ENCODE results near the gene KRT36. TPM values are rescaled to one million over a fixed set of nuclear protein-coding genes. Genes with fewer than 3 reads are reported as not detected.

Gene KRT36
- polyA plus RNA-seq, 1 donor (not counting 4 experiments of a cell fraction or from before 2014, with no cell fraction given), result not detected

DNA sequence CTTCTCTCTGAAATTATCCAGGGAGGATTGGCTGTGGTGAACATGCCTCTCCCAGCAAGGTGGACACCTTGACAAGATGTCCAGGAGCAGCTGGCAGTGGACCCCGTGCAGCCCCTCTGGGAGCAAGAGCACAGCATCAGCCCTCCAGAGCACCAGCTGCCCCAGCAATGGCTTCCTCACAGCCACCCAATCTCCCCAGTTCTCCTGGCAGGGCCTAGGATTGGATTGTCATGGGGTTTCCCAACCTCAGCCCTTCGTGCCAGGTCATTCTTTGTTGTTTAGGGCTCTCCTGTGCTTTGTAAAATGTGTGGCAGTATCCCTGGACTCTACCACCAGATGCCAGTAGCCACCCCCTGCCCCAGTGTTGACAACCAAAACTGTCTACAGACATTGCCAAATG lies 1.8 kb upstream of the KRT36 start:
- dilution Hi-C loops (cut with MboI; ENCODE audit: extremely low pct_ligation_motif_present, low sequenced_read_pairs), result no loop called here
- Histone ChIP-seq H3K4me1 (ENCODE audit: control insufficient read depth, extremely low read depth, insufficient read depth, low read length) (peaks cover 9% of the 10 kb centered on the region), H4K20me1 (ENCODE audit: control insufficient read depth, extremely low read depth, insufficient read depth, low read length) (no peaks in the 10 kb centered on the region), H3K4me2 (ENCODE audit: control insufficient read depth, extremely low read depth, insufficient read depth, low read depth, low read length) (no peak overlapping the region), H3K79me2 (ENCODE audit: control insufficient read depth, insufficient read depth, low read length) (no peaks in the 10 kb centered on the region), H2AFZ (ENCODE audit: control insufficient read depth, low read length) (no peak overlapping the region), H3K9ac (ENCODE audit: control insufficient read depth, extremely low read depth, insufficient read depth, low read length) (no peak overlapping the region), H3K27me3 (ENCODE audit: control insufficient read depth, extremely low read depth, insufficient read depth, low read length) (no peaks in the 10 kb centered on the region), H3K27ac (ENCODE audit: control insufficient read depth, insufficient read depth, low read length) (no peak overlapping the region), H3K9me1 (ENCODE audit: control insufficient read depth, extremely low read depth, insufficient read depth, low read length) (no peaks in the 10 kb centered on the region), H3K36me3 (ENCODE audit: control insufficient read depth in 2 of 2, extremely low read depth in 1 of 2, insufficient read depth in 2 of 2, low read length in 2 of 2) (no peaks in the 10 kb centered on the region), H3K9me3 (ENCODE audit: control insufficient read depth, low read depth, low read length) (no peaks in the 10 kb centered on the region), H3K4me3 (ENCODE audit: control insufficient read depth in 2 of 3, extremely low read depth in 1 of 3, insufficient read depth in 2 of 3, low read depth in 1 of 3, low read length in 3 of 3) (no peak overlapping the region)
- FAIRE-seq (no peak), DNase-seq (ENCODE audit: low read depth, low spot score) (no peak)
- TF ChIP-seq EZH2 (IDR thresholded peaks at IDR 0.05; ENCODE audit: low read length), result no peak
- TF ChIP-seq, protein P1, sequence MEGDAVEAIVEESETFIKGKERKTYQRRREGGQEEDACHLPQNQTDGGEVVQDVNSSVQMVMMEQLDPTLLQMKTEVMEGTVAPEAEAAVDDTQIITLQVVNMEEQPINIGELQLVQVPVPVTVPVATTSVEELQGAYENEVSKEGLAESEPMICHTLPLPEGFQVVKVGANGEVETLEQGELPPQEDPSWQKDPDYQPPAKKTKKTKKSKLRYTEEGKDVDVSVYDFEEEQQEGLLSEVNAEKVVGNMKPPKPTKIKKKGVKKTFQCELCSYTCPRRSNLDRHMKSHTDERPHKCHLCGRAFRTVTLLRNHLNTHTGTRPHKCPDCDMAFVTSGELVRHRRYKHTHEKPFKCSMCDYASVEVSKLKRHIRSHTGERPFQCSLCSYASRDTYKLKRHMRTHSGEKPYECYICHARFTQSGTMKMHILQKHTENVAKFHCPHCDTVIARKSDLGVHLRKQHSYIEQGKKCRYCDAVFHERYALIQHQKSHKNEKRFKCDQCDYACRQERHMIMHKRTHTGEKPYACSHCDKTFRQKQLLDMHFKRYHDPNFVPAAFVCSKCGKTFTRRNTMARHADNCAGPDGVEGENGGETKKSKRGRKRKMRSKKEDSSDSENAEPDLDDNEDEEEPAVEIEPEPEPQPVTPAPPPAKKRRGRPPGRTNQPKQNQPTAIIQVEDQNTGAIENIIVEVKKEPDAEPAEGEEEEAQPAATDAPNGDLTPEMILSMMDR (optimal IDR thresholded peaks at IDR 0.05 in 1 of 3, IDR thresholded peaks at IDR 0.05 in 1 of 3, conservative IDR thresholded peaks at IDR 0.05 in 1 of 3; ENCODE audit: extremely low read depth in 1 of 3, insufficient read depth in 2 of 3, low read length in 3 of 3), result no peak

DNA sequence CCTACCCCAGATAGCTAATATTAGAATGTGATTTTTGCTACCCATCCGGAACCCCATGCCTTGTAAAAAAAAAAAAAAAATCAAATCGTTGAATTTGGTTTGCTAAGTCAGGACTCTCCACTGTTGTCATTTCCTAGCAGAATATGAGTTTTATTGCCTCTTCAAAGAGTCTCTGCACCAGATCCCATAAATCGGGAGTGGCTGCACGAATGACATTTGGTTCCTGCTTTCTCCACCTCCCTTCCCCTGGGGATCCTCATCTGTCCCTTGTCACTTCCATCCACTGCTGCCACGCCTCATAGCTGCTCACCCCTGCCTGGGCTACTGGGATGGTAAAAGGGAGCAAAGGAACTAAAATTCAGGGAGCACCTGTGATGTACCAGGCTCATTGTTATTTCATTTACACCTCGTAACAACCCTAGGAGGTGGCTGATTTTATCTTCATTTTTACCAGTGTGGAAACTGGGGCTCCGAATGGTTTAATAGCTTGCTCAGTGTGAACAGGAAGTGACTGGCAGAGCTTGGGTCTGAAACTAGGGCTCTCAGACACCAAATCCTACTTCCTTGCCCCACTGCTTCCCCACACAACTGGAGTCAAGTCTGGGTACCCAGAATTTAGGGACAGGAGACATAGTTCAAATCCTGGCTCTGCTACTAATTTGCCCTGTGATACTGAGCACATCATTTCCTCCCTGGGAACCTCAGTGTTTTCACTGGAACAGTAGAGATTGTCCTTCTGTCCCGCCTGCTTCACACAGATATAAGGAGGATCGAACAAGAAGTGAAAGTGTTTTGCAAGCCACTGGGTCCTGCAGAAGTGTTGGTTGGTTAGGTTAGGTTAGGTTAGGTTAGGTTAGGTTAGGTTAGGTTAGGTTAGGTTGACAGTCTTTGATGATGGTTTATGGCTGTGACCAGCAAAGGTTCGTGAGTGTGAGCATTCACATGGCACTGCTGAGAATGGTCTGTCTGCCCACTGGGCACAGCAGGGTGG lies 585 bp upstream of the KRT36 start:
- H3K9me1 ChIP-seq (ENCODE audit: control insufficient read depth, extremely low read depth, insufficient read depth, low read length), result no peaks in the 10 kb centered on the region
- no peak overlapping the region for H3K9ac ChIP-seq (ENCODE audit: control insufficient read depth, extremely low read depth, insufficient read depth, low read length)
- H3K4me3 ChIP-seq (ENCODE audit: control insufficient read depth in 2 of 3, extremely low read depth in 1 of 3, insufficient read depth in 2 of 3, low read depth in 1 of 3, low read length in 3 of 3), result no peak overlapping the region
- FAIRE-seq (no peak), DNase-seq (ENCODE audit: low read depth, low spot score) (no peak)
- H3K79me2 ChIP-seq (ENCODE audit: control insufficient read depth, insufficient read depth, low read length), result no peaks in the 10 kb centered on the region
- TF ChIP-seq, protein P1 (optimal IDR thresholded peaks at IDR 0.05 in 1 of 3, IDR thresholded peaks at IDR 0.05 in 1 of 3, conservative IDR thresholded peaks at IDR 0.05 in 1 of 3; ENCODE audit: extremely low read depth in 1 of 3, insufficient read depth in 2 of 3, low read length in 3 of 3), result no peak
- no peak for TF ChIP-seq EZH2 (IDR thresholded peaks at IDR 0.05; ENCODE audit: low read length)
- no peaks in the 10 kb centered on the region for H3K27me3 ChIP-seq (ENCODE audit: control insufficient read depth, extremely low read depth, insufficient read depth, low read length)
- H3K4me1 ChIP-seq (ENCODE audit: control insufficient read depth, extremely low read depth, insufficient read depth, low read length), result peaks cover 9% of the 10 kb centered on the region
- H2AFZ ChIP-seq (ENCODE audit: control insufficient read depth, low read length), result no peak overlapping the region
- no peaks in the 10 kb centered on the region for H4K20me1 ChIP-seq (ENCODE audit: control insufficient read depth, extremely low read depth, insufficient read depth, low read length)
- dilution Hi-C loops (cut with MboI; ENCODE audit: extremely low pct_ligation_motif_present, low sequenced_read_pairs), result no loop called here
- H3K9me3 ChIP-seq (ENCODE audit: control insufficient read depth, low read depth, low read length), result no peaks in the 10 kb centered on the region
- no peak overlapping the region for H3K27ac ChIP-seq (ENCODE audit: control insufficient read depth, insufficient read depth, low read length)
- H3K4me2 ChIP-seq (ENCODE audit: control insufficient read depth, extremely low read depth, insufficient read depth, low read depth, low read length), result no peak overlapping the region
- no peaks in the 10 kb centered on the region for H3K36me3 ChIP-seq (ENCODE audit: control insufficient read depth in 2 of 2, extremely low read depth in 1 of 2, insufficient read depth in 2 of 2, low read length in 2 of 2)
